ENCODE data around the gene LNX1.

LNX1 gene

GRCh38 chr4:53441564-53441963, 149.7 kb downstream of the LNX1 start:
- H4K8ac ChIP-seq (ENCODE audit: low read depth, low read length) = no peak overlapping the region
- no peak overlapping the region for H3K9ac ChIP-seq (ENCODE audit: low read length)
- peaks cover 4 to 6% of the 10 kb centered on the region in 2 experiments for H3K36me3 ChIP-seq (ENCODE audit: control insufficient read depth in 1 of 2, insufficient read depth in 2 of 2, low read length in 2 of 2)
- H3K27ac ChIP-seq (ENCODE audit: low read depth, low read length) = no peak overlapping the region
- H3K79me1 ChIP-seq (ENCODE audit: low read length) = no peaks in the 10 kb centered on the region
- WGBS (ENCODE audit: extremely low coverage, insufficient coverage, insufficient read length) = no CpG with 5 or more reads among the region's 1 CpG
- no peak overlapping the region for H3K4ac ChIP-seq (ENCODE audit: low read depth, low read length)
- H3K9me3 ChIP-seq (ENCODE audit: insufficient read depth, low read depth, low read length) = no peaks in the 10 kb centered on the region
- H2AFZ ChIP-seq (ENCODE audit: insufficient read depth, low read length, poor library complexity) = no peak overlapping the region
- no peak overlapping the region for H2BK5ac ChIP-seq (ENCODE audit: low read depth, low read length, poor library complexity)
- no peak overlapping the region for H3K23ac ChIP-seq (ENCODE audit: low read length)
- no peak overlapping the region for H2BK12ac ChIP-seq (ENCODE audit: low read length)
- no peak overlapping the region for H4K12ac ChIP-seq (ENCODE audit: low read depth, low read length)
- no peak overlapping the region for H2BK120ac ChIP-seq (ENCODE audit: insufficient read depth, low read length, poor library complexity)
- no peak overlapping the region for H3K4me3 ChIP-seq (ENCODE audit: low read depth, low read length)
- no peaks in the 10 kb centered on the region for H3K79me2 ChIP-seq (ENCODE audit: control insufficient read depth, insufficient read depth, low read length, poor library complexity)
- H3K4me1 ChIP-seq (ENCODE audit: control insufficient read depth in 1 of 2, insufficient read depth in 2 of 2, low read length in 2 of 2) = no peaks in the 10 kb centered on the region
- H3K4me2 ChIP-seq (ENCODE audit: low read length) = no peak overlapping the region
- H3K18ac ChIP-seq (ENCODE audit: low read length) = no peak overlapping the region
- H3K27me3 ChIP-seq (ENCODE audit: insufficient read depth, low read length) = no peaks in the 10 kb centered on the region
- DNase-seq = no peak
- H3K14ac ChIP-seq (ENCODE audit: low read length) = no peak overlapping the region
- no peak overlapping the region for H4K91ac ChIP-seq (ENCODE audit: low read depth, low read length)
- no peak overlapping the region for H2AK5ac ChIP-seq (ENCODE audit: low read length)

DNA sequence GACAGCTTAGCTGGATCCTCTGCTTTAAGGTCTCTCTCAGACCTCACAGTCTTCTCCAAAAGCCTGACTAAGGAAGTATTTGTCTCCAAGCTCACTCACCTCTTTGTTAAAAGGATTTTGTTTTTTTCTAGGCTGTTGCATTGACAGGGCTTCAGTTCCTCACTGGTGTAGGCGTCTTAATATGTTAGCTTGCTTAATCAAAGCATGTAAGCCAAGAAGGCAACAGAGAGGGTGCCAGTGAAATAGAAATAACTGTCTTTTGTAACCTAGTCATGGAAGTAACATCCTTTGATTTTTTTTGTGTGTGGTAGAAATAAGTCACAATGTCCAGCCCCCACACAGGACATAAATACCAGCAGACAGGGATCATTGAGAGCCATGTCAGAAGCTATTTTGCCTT, 155.0 kb downstream of the LNX1 start:
- no CpG with 5 or more reads among the region's 1 CpG for WGBS (ENCODE audit: extremely low coverage, insufficient coverage, insufficient read length)

GRCh38 chr4:53432528-53433424, 158.5 kb downstream of the LNX1 start:
- no CpG with 5 or more reads among the region's 4 CpGs for WGBS (ENCODE audit: extremely low coverage, insufficient coverage, insufficient read length)
- no peaks in the 10 kb centered on the region for H3K4me1 ChIP-seq (ENCODE audit: control insufficient read depth in 1 of 2, insufficient read depth in 2 of 2, low read length in 2 of 2)

More for the DNA sequence above, 155.0 kb downstream of the LNX1 start:
- Histone ChIP-seq H3K79me1 (ENCODE audit: low read length) (no peaks in the 10 kb centered on the region), H2BK5ac (ENCODE audit: low read depth, low read length, poor library complexity) (no peak overlapping the region), H3K18ac (ENCODE audit: low read length) (no peak overlapping the region), H3K4ac (ENCODE audit: low read depth, low read length) (no peak overlapping the region), H4K8ac (ENCODE audit: low read depth, low read length) (no peak overlapping the region), H4K91ac (ENCODE audit: low read depth, low read length) (no peak overlapping the region), H3K4me1 (ENCODE audit: control insufficient read depth in 1 of 2, insufficient read depth in 2 of 2, low read length in 2 of 2) (no peaks in the 10 kb centered on the region), H2AFZ (ENCODE audit: insufficient read depth, low read length, poor library complexity) (no peak overlapping the region), H3K23ac (ENCODE audit: low read length) (no peak overlapping the region), H3K36me3 (ENCODE audit: control insufficient read depth in 1 of 2, insufficient read depth in 2 of 2, low read length in 2 of 2) (peaks cover 3 to 5% of the 10 kb centered on the region in 2 experiments), H3K9ac (ENCODE audit: low read length) (no peak overlapping the region), H2BK120ac (ENCODE audit: insufficient read depth, low read length, poor library complexity) (no peak overlapping the region), H3K14ac (ENCODE audit: low read length) (no peak overlapping the region), H2AK5ac (ENCODE audit: low read length) (no peak overlapping the region), H3K4me3 (ENCODE audit: low read depth, low read length) (no peak overlapping the region), H2BK12ac (ENCODE audit: low read length) (no peak overlapping the region), H3K9me3 (ENCODE audit: insufficient read depth, low read depth, low read length) (no peaks in the 10 kb centered on the region), H3K27ac (ENCODE audit: low read depth, low read length) (no peak overlapping the region), H4K12ac (ENCODE audit: low read depth, low read length) (no peak overlapping the region), H3K4me2 (ENCODE audit: low read length) (no peak overlapping the region), H3K27me3 (ENCODE audit: insufficient read depth, low read length) (no peaks in the 10 kb centered on the region), H3K79me2 (ENCODE audit: control insufficient read depth, insufficient read depth, low read length, poor library complexity) (no peaks in the 10 kb centered on the region)
- no peak for DNase-seq

GRCh38 chr4:53431052-53431451, 160.2 kb downstream of the LNX1 start:
- Histone ChIP-seq H3K27me3 (ENCODE audit: insufficient read depth, low read length) (no peaks in the 10 kb centered on the region), H2AK5ac (ENCODE audit: low read length) (no peak overlapping the region), H3K18ac (ENCODE audit: low read length) (no peak overlapping the region), H3K4me2 (ENCODE audit: low read length) (no peak overlapping the region), H4K8ac (ENCODE audit: low read depth, low read length) (no peak overlapping the region), H2BK5ac (ENCODE audit: low read depth, low read length, poor library complexity) (no peak overlapping the region), H3K4me1 (ENCODE audit: control insufficient read depth in 1 of 2, insufficient read depth in 2 of 2, low read length in 2 of 2) (no peaks in the 10 kb centered on the region), H3K79me2 (ENCODE audit: control insufficient read depth, insufficient read depth, low read length, poor library complexity) (no peaks in the 10 kb centered on the region), H4K12ac (ENCODE audit: low read depth, low read length) (no peak overlapping the region), H3K4ac (ENCODE audit: low read depth, low read length) (no peak overlapping the region), H2BK120ac (ENCODE audit: insufficient read depth, low read length, poor library complexity) (no peak overlapping the region), H2BK12ac (ENCODE audit: low read length) (no peak overlapping the region), H4K91ac (ENCODE audit: low read depth, low read length) (no peak overlapping the region), H3K27ac (ENCODE audit: low read depth, low read length) (no peak overlapping the region), H3K9me3 (ENCODE audit: insufficient read depth, low read depth, low read length) (no peaks in the 10 kb centered on the region), H3K4me3 (ENCODE audit: low read depth, low read length) (no peak overlapping the region), H3K36me3 (ENCODE audit: control insufficient read depth in 1 of 2, insufficient read depth in 2 of 2, low read length in 2 of 2) (peaks cover 5 to 6% of the 10 kb centered on the region in 2 experiments), H2AFZ (ENCODE audit: insufficient read depth, low read length, poor library complexity) (no peak overlapping the region), H3K23ac (ENCODE audit: low read length) (no peak overlapping the region), H3K9ac (ENCODE audit: low read length) (no peak overlapping the region), H3K14ac (ENCODE audit: low read length) (no peak overlapping the region), H3K79me1 (ENCODE audit: low read length) (no peaks in the 10 kb centered on the region)
- no peak for DNase-seq
- WGBS (ENCODE audit: extremely low coverage, insufficient coverage, insufficient read length) = no CpG with 5 or more reads among the region's 5 CpGs

More at GRCh38 chr4:53432528-53433424, 158.5 kb downstream of the LNX1 start:
- no peak overlapping the region for H2BK120ac ChIP-seq (ENCODE audit: insufficient read depth, low read length, poor library complexity)
- no peak overlapping the region for H4K12ac ChIP-seq (ENCODE audit: low read depth, low read length)
- H3K9me3 ChIP-seq (ENCODE audit: insufficient read depth, low read depth, low read length) = no peaks in the 10 kb centered on the region
- no peak overlapping the region for H3K4me2 ChIP-seq (ENCODE audit: low read length)
- no peak overlapping the region for H3K18ac ChIP-seq (ENCODE audit: low read length)
- H2AK5ac ChIP-seq (ENCODE audit: low read length) = no peak overlapping the region
- H3K27ac ChIP-seq (ENCODE audit: low read depth, low read length) = no peak overlapping the region
- no peak overlapping the region for H4K91ac ChIP-seq (ENCODE audit: low read depth, low read length)
- no peak for DNase-seq
- H2BK5ac ChIP-seq (ENCODE audit: low read depth, low read length, poor library complexity) = no peak overlapping the region
- H3K9ac ChIP-seq (ENCODE audit: low read length) = no peak overlapping the region
- H2AFZ ChIP-seq (ENCODE audit: insufficient read depth, low read length, poor library complexity) = no peak overlapping the region
- H2BK12ac ChIP-seq (ENCODE audit: low read length) = no peak overlapping the region
- H3K27me3 ChIP-seq (ENCODE audit: insufficient read depth, low read length) = no peaks in the 10 kb centered on the region
- no peak overlapping the region for H3K14ac ChIP-seq (ENCODE audit: low read length)
- no peaks in the 10 kb centered on the region for H3K79me2 ChIP-seq (ENCODE audit: control insufficient read depth, insufficient read depth, low read length, poor library complexity)
- no peak overlapping the region for H3K4me3 ChIP-seq (ENCODE audit: low read depth, low read length)
- no peak overlapping the region for H3K4ac ChIP-seq (ENCODE audit: low read depth, low read length)
- no peak overlapping the region for H3K23ac ChIP-seq (ENCODE audit: low read length)
- no peak overlapping the region for H4K8ac ChIP-seq (ENCODE audit: low read depth, low read length)
- no peaks in the 10 kb centered on the region for H3K79me1 ChIP-seq (ENCODE audit: low read length)
- peaks cover 6 to 10% of the 10 kb centered on the region in 2 experiments for H3K36me3 ChIP-seq (ENCODE audit: control insufficient read depth in 1 of 2, insufficient read depth in 2 of 2, low read length in 2 of 2)
